OCI-LY3 (cell line): ENCODE measurements around the gene APOL3.
"Not testable (repeated sequence)": the region's sequence is repeated elsewhere in the genome, so short reads cannot be mapped to it uniquely, and the experiment has no call there.

Source experiments
- H2AFZ ChIP-seq: fragments of 200-600, 300-600 bp; shearing (Covaris generic); 2 replicates; pipeline ENCODE4 v1.6.0; 2014; ENCODE audit warnings: antibody characterized with exemption, low read depth, low read length
- H3K27ac ChIP-seq: fragments of 200-600, 300-600 bp; sonication (generic); 2 replicates; pipeline ENCODE4 v1.5.1; 2014; ENCODE audit warnings: mild to moderate bottlenecking, low read length, moderate library complexity, mixed read lengths
- H3K27me3 ChIP-seq: fragments of 200-600, 300-600 bp; sonication (generic); 2 replicates; pipeline ENCODE4 v1.6.1; 2014; ENCODE audit warnings: low read depth, low read length, mixed read lengths
- H3K36me3 ChIP-seq: fragments of 200-600, 300-600 bp; sonication (generic); replicated peaks from 2 replicates; pipeline ENCODE3; 2014; ENCODE audit warnings: low read depth, low read length, mixed read lengths
- H3K4me1 ChIP-seq: fragments of 300-600, 200-600 bp; sonication (generic); 2 replicates; pipeline ENCODE4 v1.6.1; 2014; ENCODE audit warnings: low read length, mixed read lengths
- H3K4me2 ChIP-seq: fragments of 200-600, 300-600 bp; sonication (generic); 2 replicates; pipeline ENCODE4 v1.6.1; 2014; ENCODE audit warnings: low read length, mixed read lengths
- H3K4me3 ChIP-seq: fragments of 300-600, 200-600 bp; sonication (generic); 2 replicates; pipeline ENCODE4 v1.5.1; 2014; ENCODE audit warnings: antibody characterized with exemption, mild to moderate bottlenecking, low read length, moderate library complexity
- H3K79me2 ChIP-seq: fragments of 300-600, 200-600 bp; shearing (Covaris generic); 2 replicates; pipeline ENCODE4 v1.6.1; 2014; ENCODE audit warnings: mild to moderate bottlenecking, low read length, mixed read lengths
- H3K9ac ChIP-seq: fragments of 300-600, 200-600 bp; shearing (Covaris generic); 2 replicates; pipeline ENCODE4 v1.6.0; 2014; ENCODE audit warnings: mild to moderate bottlenecking, low read length, moderate library complexity
- H3K9me3 ChIP-seq: fragments of 200-600, 300-600 bp; shearing (Covaris generic); 2 replicates; pipeline ENCODE4 v1.6.1; 2014; ENCODE audit warnings: low read length, mixed read lengths; ENCODE audit not compliant: insufficient read depth
- H4K20me1 ChIP-seq: fragments of 200-600, 300-600 bp; sonication (generic); 2 replicates; pipeline ENCODE4 v1.6.1; 2016; ENCODE audit warnings: low read length, mixed read lengths; ENCODE audit not compliant: insufficient read depth
- EZH2phosphoT487 ChIP-seq: fragments of 200-600 bp; shearing (Covaris generic); IDR thresholded peaks from 2 replicates; pipeline ENCODE4 v1.6.1; 2018; ENCODE audit warnings: antibody characterized with exemption, mixed run types, low read depth
- TF ChIP-seq, protein P1 (sequence below): fragments of 200-600, 300-600 bp; sonication (generic); IDR thresholded peaks from 2 replicates; pipeline ENCODE4 v1.5.1; 2014; ENCODE audit warnings: antibody characterized with exemption, low read length, low read depth

The APOL3 gene

DNA sequence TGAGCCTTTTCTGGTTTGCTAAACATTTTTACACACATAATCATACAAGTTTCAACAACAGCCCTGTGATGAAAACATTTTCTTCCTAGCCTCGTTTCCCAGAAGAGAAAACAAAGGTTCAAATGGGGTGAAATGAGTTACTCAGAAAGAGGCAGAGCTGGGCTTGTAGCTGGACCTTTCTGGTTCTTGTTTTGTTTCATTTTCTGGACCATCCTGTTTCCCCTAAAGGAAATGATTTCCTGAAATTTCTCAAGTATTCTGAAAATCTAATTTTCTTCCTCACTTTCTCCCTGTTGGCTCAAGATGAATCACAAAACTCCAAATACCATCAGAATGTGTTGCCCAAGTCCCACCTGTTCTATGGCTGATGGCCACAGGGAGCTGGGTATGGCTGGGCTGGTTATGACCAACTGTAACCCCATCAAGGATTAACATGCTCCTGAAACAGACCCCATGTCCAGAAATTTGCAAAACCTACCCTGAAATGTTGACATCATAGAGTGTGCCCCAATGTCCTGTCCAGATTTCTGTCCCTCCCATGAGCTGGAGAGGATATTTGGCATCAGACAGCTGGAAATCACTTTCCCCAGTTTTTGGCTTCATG, 47.7 kb upstream of the APOL3 start:
- no peak overlapping the region for H2AFZ ChIP-seq
- H3K79me2 ChIP-seq = no peaks in the 10 kb centered on the region
- no peak for TF ChIP-seq EZH2phosphoT487
- TF ChIP-seq, protein P1, sequence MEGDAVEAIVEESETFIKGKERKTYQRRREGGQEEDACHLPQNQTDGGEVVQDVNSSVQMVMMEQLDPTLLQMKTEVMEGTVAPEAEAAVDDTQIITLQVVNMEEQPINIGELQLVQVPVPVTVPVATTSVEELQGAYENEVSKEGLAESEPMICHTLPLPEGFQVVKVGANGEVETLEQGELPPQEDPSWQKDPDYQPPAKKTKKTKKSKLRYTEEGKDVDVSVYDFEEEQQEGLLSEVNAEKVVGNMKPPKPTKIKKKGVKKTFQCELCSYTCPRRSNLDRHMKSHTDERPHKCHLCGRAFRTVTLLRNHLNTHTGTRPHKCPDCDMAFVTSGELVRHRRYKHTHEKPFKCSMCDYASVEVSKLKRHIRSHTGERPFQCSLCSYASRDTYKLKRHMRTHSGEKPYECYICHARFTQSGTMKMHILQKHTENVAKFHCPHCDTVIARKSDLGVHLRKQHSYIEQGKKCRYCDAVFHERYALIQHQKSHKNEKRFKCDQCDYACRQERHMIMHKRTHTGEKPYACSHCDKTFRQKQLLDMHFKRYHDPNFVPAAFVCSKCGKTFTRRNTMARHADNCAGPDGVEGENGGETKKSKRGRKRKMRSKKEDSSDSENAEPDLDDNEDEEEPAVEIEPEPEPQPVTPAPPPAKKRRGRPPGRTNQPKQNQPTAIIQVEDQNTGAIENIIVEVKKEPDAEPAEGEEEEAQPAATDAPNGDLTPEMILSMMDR = no peak
- H3K9ac ChIP-seq = no peak overlapping the region
- no peak overlapping the region for H3K4me2 ChIP-seq
- no peaks in the 10 kb centered on the region for H3K36me3 ChIP-seq
- H3K27ac ChIP-seq = no peak overlapping the region
- H3K4me1 ChIP-seq = peaks cover 19% of the 10 kb centered on the region
- H3K27me3 ChIP-seq = peaks cover 6% of the 10 kb centered on the region; the same call in 1 of the 2 replicates
- no peak overlapping the region for H3K4me3 ChIP-seq
- H3K9me3 ChIP-seq = no peaks in the 10 kb centered on the region; the same call in 1 of the 2 replicates
- no peaks in the 10 kb centered on the region for H4K20me1 ChIP-seq

- no peaks in the 10 kb centered on the region for H3K36me3 ChIP-seq
- H3K4me2 ChIP-seq = no peak overlapping the region
- no peak for TF ChIP-seq EZH2phosphoT487
- TF ChIP-seq, protein P1 = no peak
- H3K9ac ChIP-seq = no peak overlapping the region
- H3K4me1 ChIP-seq = peaks cover 12% of the 10 kb centered on the region
- no peak overlapping the region for H3K4me3 ChIP-seq
- H3K79me2 ChIP-seq = no peaks in the 10 kb centered on the region
- H4K20me1 ChIP-seq = no peaks in the 10 kb centered on the region
- no peaks in the 10 kb centered on the region; the same call in 1 of the 2 replicates for H3K9me3 ChIP-seq
- H2AFZ ChIP-seq = no peak overlapping the region
- no peak overlapping the region for H3K27ac ChIP-seq
- H3K27me3 ChIP-seq = peaks cover 3% of the 10 kb centered on the region; the same call in 1 of the 2 replicates
Measured at GRCh38 chr22:36206255-36206654, 45.7 kb upstream of the APOL3 start.

GRCh38 chr22:36205573-36205972, 45.0 kb upstream of the APOL3 start:
- H3K4me3 ChIP-seq, H4K20me1 ChIP-seq, H3K9ac ChIP-seq, H3K36me3 ChIP-seq, H3K27me3 ChIP-seq, H3K79me2 ChIP-seq, H3K4me2 ChIP-seq, H3K27ac ChIP-seq, H3K9me3 ChIP-seq, H2AFZ ChIP-seq: not testable (repeated sequence)
- H3K4me1 ChIP-seq = peaks cover 11% of the 10 kb centered on the region

GRCh38 chr22:36204632-36205015, 44.1 kb upstream of the APOL3 start:
- H4K20me1 ChIP-seq = no peaks in the 10 kb centered on the region
- peaks cover 5% of the 10 kb centered on the region; the same call in 1 of the 2 replicates for H3K4me1 ChIP-seq
- no peaks in the 10 kb centered on the region for H3K36me3 ChIP-seq
- no peak overlapping the region for H3K9ac ChIP-seq
- H3K79me2 ChIP-seq = no peaks in the 10 kb centered on the region
- TF ChIP-seq, protein P1 = no peak
- no peak for TF ChIP-seq EZH2phosphoT487
- H3K27ac ChIP-seq = no peak overlapping the region
- H3K27me3 ChIP-seq = peaks cover 3% of the 10 kb centered on the region; the same call in 1 of the 2 replicates
- no peak overlapping the region for H2AFZ ChIP-seq
- no peak overlapping the region for H3K4me2 ChIP-seq
- H3K4me3 ChIP-seq = no peak overlapping the region
- H3K9me3 ChIP-seq = no peaks in the 10 kb centered on the region; the same call in 1 of the 2 replicates
